H9 (cell line): ENCODE data around the gene TRMT44. TPM values are rescaled to one million over a fixed set of nuclear protein-coding genes. Genes with fewer than 3 reads are reported as not detected.

Experiments used
- DNase-seq: peaks from one replicate; pipeline ENCODE4 v3.0.0-alpha.2; 2017
- H2AFZ ChIP-seq: one replicate; pipeline ENCODE4 v1.6.1; 2013; ENCODE audit warnings: mild to moderate bottlenecking, low read length, control low read depth, moderate library complexity
- H2AK5ac ChIP-seq: 2 replicates; pipeline ENCODE4 v1.6.1; 2013; ENCODE audit warnings: low read length, control low read depth, mixed read lengths; ENCODE audit not compliant: insufficient read length
- H2BK120ac ChIP-seq: one replicate; pipeline ENCODE4 v1.6.1; 2013; ENCODE audit warnings: low read depth, mild to moderate bottlenecking, low read length, control low read depth, inconsistent platforms; ENCODE audit not compliant: poor library complexity, severe bottlenecking
- H2BK12ac ChIP-seq: 2 replicates; pipeline ENCODE4 v1.6.1; 2013; ENCODE audit warnings: low read length, control low read depth, mixed read lengths, low read depth; ENCODE audit not compliant: insufficient read length
- H2BK15ac ChIP-seq: 2 replicates; pipeline ENCODE4 v1.6.1; 2013; ENCODE audit warnings: low read depth, low read length, control low read depth
- H2BK20ac ChIP-seq: one replicate; pipeline ENCODE4 v1.6.1; 2013; ENCODE audit warnings: low read depth, mild to moderate bottlenecking, low read length, control low read depth, inconsistent platforms; ENCODE audit not compliant: poor library complexity, severe bottlenecking
- H2BK5ac ChIP-seq: 2 replicates; pipeline ENCODE4 v1.6.1; 2013; ENCODE audit warnings: low read length, control low read depth, mixed read lengths; ENCODE audit not compliant: insufficient read length
- H3K14ac ChIP-seq: 2 replicates; pipeline ENCODE4 v1.6.1; 2013; ENCODE audit warnings: low read length, control low read depth; ENCODE audit not compliant: insufficient read depth
- H3K18ac ChIP-seq: 2 replicates; pipeline ENCODE4 v1.6.1; 2013; ENCODE audit warnings: low read depth, mild to moderate bottlenecking, mixed read lengths, low read length, control low read depth; ENCODE audit not compliant: insufficient read length
- H3K23ac ChIP-seq: 2 replicates; pipeline ENCODE4 v1.6.1; 2013; ENCODE audit warnings: low read length, control low read depth, mixed read lengths, low read depth; ENCODE audit not compliant: insufficient read length
- H3K23me2 ChIP-seq: 2 replicates; pipeline ENCODE4 v1.6.1; 2013; ENCODE audit warnings: low read depth, mild to moderate bottlenecking, mixed read lengths, low read length, control low read depth; ENCODE audit not compliant: insufficient read length, poor library complexity, severe bottlenecking
- H3K27ac ChIP-seq: 2 replicates; pipeline ENCODE4 v1.5.1; 2013; ENCODE audit warnings: low read length, control low read depth, mixed read lengths, low read depth; ENCODE audit not compliant: insufficient read length
- H3K27me3 ChIP-seq: 2 replicates; pipeline ENCODE4 v1.6.1; 2013; ENCODE audit warnings: low read length, control low read depth, inconsistent platforms; ENCODE audit not compliant: insufficient read depth
- H3K4ac ChIP-seq: 2 replicates; pipeline ENCODE4 v1.6.1; 2013; ENCODE audit warnings: low read depth, mild to moderate bottlenecking, control low read depth, inconsistent platforms, low read length, moderate library complexity
- H3K4me1 ChIP-seq: 2 replicates; pipeline ENCODE4 v1.6.1; 2013; ENCODE audit warnings: low read length, control low read depth, inconsistent platforms; ENCODE audit not compliant: insufficient read depth
- H3K4me2 ChIP-seq: 2 replicates; pipeline ENCODE4 v1.6.1; 2013; ENCODE audit warnings: low read length, control low read depth, mixed read lengths; ENCODE audit not compliant: insufficient read length, insufficient read depth
- H3K56ac ChIP-seq: 2 replicates; pipeline ENCODE4 v1.6.1; 2013; ENCODE audit warnings: low read depth, mild to moderate bottlenecking, mixed read lengths, low read length, control low read depth; ENCODE audit not compliant: insufficient read length
- H3K79me1 ChIP-seq: 2 replicates; pipeline ENCODE4 v1.6.1; 2013; ENCODE audit warnings: low read depth, mild to moderate bottlenecking, moderate library complexity, low read length, control low read depth, inconsistent platforms; ENCODE audit not compliant: insufficient read depth, poor library complexity, severe bottlenecking
- H3K79me2 ChIP-seq: 2 replicates; pipeline ENCODE4 v1.6.1; 2013; ENCODE audit warnings: low read length, control low read depth, inconsistent platforms; ENCODE audit not compliant: insufficient read depth
- H3K9ac ChIP-seq: 2 replicates; pipeline ENCODE4 v1.6.1; 2013; ENCODE audit warnings: low read length, control low read depth, mixed read lengths; ENCODE audit not compliant: insufficient read length; ENCODE audit errors: extremely low read depth
- H3K9me3 ChIP-seq: one replicate; pipeline ENCODE4 v1.6.1; 2013; ENCODE audit warnings: low read depth, low read length, inconsistent platforms; ENCODE audit not compliant: control insufficient read depth
- H3T11ph ChIP-seq: one replicate; pipeline ENCODE4 v1.6.1; 2013; ENCODE audit warnings: mild to moderate bottlenecking, low read length, control low read depth, inconsistent platforms
- H4K20me1 ChIP-seq: one replicate; pipeline ENCODE4 v1.6.1; 2013; ENCODE audit not compliant: control insufficient read depth, insufficient read length, insufficient read depth
- H4K5ac ChIP-seq: 2 replicates; pipeline ENCODE4 v1.6.1; 2013; ENCODE audit warnings: low read depth, mild to moderate bottlenecking, mixed read lengths, low read length, control low read depth; ENCODE audit not compliant: insufficient read length
- H4K8ac ChIP-seq: replicated peaks from 2 replicates; pipeline ENCODE4 v1.6.1; 2013; ENCODE audit warnings: low read length, control low read depth, mixed read lengths, low read depth; ENCODE audit not compliant: insufficient read length
- H4K91ac ChIP-seq: 2 replicates; pipeline ENCODE4 v1.6.1; 2013; ENCODE audit warnings: low read depth, mild to moderate bottlenecking, moderate library complexity, mixed read lengths, low read length, control low read depth; ENCODE audit not compliant: insufficient read length
- H3K27ac Mint-ChIP-seq, 3 experiments: 2 replicates in 2 of 3; 3 replicates in 1 of 3; pipeline ENCODE4 v1.8.0; 2020 to 2021; ENCODE audit warnings: mixed read lengths in 3 of 3, mild to moderate bottlenecking in 1 of 3, moderate library complexity in 1 of 3
- H3K27me3 Mint-ChIP-seq: 2 replicates; pipeline ENCODE4 v1.8.0; 2021; ENCODE audit warnings: low read depth, mild to moderate bottlenecking, moderate library complexity, mixed read lengths
- H3K36me3 Mint-ChIP-seq, 3 experiments: 2 replicates in 2 of 3; 3 replicates in 1 of 3; pipeline ENCODE4 v1.8.0; 2020 to 2021; ENCODE audit warnings: low read depth in 3 of 3, mixed read lengths in 3 of 3; ENCODE audit not compliant: insufficient read depth in 1 of 3
- H3K4me1 Mint-ChIP-seq, 2 experiments: 2 replicates each; pipeline ENCODE4 v1.8.0; 2020; ENCODE audit warnings: mixed read lengths in 2 of 2
- H3K4me3 Mint-ChIP-seq, 2 experiments: 2 replicates in 1 of 2; 3 replicates in 1 of 2; pipeline ENCODE4 v1.8.0; 2020 to 2021; ENCODE audit warnings: mild to moderate bottlenecking in 2 of 2, mixed read lengths in 2 of 2, moderate library complexity in 1 of 2
- H3K9me3 Mint-ChIP-seq, 2 experiments: 2 replicates in 1 of 2; 3 replicates in 1 of 2; pipeline ENCODE4 v1.8.0; 2020; ENCODE audit warnings: mild to moderate bottlenecking in 2 of 2, mixed read lengths in 2 of 2, moderate library complexity in 1 of 2
- CTCF ChIP-seq: fragments of 200-600 bp; sonication (generic); conservative IDR thresholded peaks from 3 replicates; pipeline ENCODE4 v1.8.0; 2021; ENCODE audit warnings: antibody characterized with exemption, mild to moderate bottlenecking
- WGBS: extraction: QIAGEN DNeasy Blood & Tissue Kit; methylation state at CpG from one replicate; pipeline ENCODE4 v1.1.7; 2013; ENCODE audit warnings: missing lambda C conversion rate, low lambda C conversion rate, mixed read lengths; ENCODE audit not compliant: insufficient read length; ENCODE audit errors: extremely low coverage; 5-methylcytosine and 5-hydroxymethylcytosine counted together
- total RNA-seq: library from RNA; stranded (reverse); gene quantifications from 2 replicates; pipeline ENCODE4 v1.2.1, GENCODE V29; 2021

Gene TRMT44
- total RNA-seq, 1 experiment from 2014 or later = 22.8 TPM

- Histone ChIP-seq H3K9ac (no peak overlapping the region), H2BK5ac (no peak overlapping the region), H2BK15ac (no peak overlapping the region), H3K14ac (no peak overlapping the region), H3K27ac (no peak overlapping the region), H4K5ac (no peak overlapping the region), H2BK120ac (no peak overlapping the region), H2BK20ac (no peak overlapping the region), H3K79me2 (no peaks in the 10 kb centered on the region), H3K4me1 (no peaks in the 10 kb centered on the region), H3K4ac (no peak overlapping the region), H2AFZ (no peak overlapping the region), H3T11ph (no peak overlapping the region), H4K8ac (no peak overlapping the region), H3K9me3 (no peaks in the 10 kb centered on the region), H2AK5ac (no peak overlapping the region), H3K27me3 (no peaks in the 10 kb centered on the region), H3K23ac (no peak overlapping the region), H4K20me1 (no peaks in the 10 kb centered on the region), H3K4me2 (no peak overlapping the region), H3K23me2 (no peaks in the 10 kb centered on the region), H4K91ac (no peak overlapping the region), H3K18ac (no peak overlapping the region), H2BK12ac (no peak overlapping the region), H3K79me1 (no peaks in the 10 kb centered on the region), H3K56ac (no peak overlapping the region)
- Mint-ChIP-seq H3K27me3 (no peaks in the 10 kb centered on the region), H3K9me3 (no peaks in the 10 kb centered on the region), H3K4me1 (peaks cover 12 to 17% of the 10 kb centered on the region in 2 experiments), H3K27ac (no peak overlapping the region), H3K36me3 (peaks cover 13 to 61% (median 45%) of the 10 kb centered on the region in 3 experiments; a peak in 6 of 7 replicates), H3K4me3 (no peak overlapping the region)
- no CpG with 5 or more reads among the region's 31 CpGs for WGBS
- no peak for DNase-seq
- TF ChIP-seq CTCF = no peak
Measured at GRCh38 chr4:8465615-8466611, 25.3 kb downstream of the TRMT44 start.
